DMS153 treated with DMSO at 0.1 percent for 48 hours (cell line): ENCODE results near the gene C20orf141.
"Not testable (repeated sequence)": the region's sequence is repeated elsewhere in the genome, so short reads cannot be mapped to it uniquely, and the experiment has no call there.

ENCODE experiments used
- DNase-seq: peaks from one replicate; lab custom pipeline; 2025; ENCODE audit not compliant: unreplicated experiment; lab: John Stamatoyannopoulos, UW

C20orf141 gene

GRCh38 chr20:2820084-2820895, 5.5 kb downstream of the C20orf141 start:
- DNase-seq: no peak

DNA sequence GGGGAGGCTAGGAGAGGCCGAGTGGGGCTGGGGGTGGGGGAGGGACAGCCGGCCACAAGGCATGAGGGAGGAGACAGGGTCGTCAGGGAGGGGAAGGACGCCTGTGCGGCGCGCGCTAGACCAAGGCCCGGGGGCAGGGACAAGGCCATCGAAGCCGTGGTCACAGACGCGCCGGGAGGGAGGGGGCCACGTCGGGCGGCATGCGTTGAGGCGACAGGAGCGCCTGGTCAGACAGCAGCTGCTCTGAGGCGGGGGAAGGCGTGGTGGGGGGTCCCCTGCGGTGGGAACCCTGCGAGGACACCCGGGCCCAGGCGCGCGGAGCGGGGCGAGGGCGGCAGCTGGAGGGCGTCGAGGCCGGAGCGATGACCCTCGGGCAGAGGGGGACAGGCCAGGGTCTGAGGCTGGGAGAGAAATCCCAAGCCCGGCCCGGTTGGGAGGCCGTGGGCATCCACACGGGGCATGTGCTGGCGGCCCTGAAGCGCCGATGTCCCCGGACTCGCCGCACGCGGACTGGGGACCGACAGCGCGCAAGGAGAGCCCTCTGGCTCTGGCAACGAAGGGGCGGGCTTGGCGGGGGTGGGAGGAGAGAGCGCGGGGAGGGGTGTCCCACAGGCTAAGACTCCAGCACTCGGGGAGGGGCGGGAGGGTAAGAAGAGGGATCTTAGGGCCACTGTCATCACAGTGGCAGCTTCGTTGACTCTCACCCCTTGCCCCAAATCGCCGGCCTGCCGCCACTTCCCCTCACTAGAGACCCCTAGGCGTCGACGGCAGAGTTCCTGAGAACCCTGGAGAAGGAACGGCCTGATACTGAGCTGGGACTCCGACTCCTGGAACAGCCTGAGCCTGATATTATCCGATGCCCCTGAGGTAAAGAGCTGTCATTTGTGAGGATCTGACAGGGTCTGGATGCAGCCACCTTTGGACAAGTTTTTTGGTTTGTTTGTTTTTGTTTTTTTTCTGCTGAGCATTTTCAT, 6.4 kb downstream of the C20orf141 start:
- no peak for DNase-seq

DNA sequence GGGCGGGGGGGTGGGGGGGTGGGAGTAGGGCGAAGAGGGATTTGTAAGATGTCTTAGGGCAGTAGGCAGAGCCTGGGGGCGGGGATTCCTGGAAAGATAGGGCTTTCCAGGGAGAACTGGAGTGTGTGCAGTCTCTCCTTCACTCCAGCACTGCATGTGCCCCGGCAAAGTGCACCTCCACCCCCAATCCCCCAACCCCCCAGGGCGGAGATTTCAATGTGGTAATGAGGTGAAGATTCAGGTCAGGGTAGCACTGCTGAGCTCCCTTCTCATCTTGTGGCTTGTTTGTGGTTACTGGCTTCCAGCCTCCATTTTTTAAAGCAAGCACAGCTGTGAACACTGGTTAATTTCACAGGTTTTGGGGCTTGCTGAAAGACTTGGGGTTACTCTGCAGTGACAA, 7.3 kb downstream of the C20orf141 start:
- DNase-seq: no peak

DNA sequence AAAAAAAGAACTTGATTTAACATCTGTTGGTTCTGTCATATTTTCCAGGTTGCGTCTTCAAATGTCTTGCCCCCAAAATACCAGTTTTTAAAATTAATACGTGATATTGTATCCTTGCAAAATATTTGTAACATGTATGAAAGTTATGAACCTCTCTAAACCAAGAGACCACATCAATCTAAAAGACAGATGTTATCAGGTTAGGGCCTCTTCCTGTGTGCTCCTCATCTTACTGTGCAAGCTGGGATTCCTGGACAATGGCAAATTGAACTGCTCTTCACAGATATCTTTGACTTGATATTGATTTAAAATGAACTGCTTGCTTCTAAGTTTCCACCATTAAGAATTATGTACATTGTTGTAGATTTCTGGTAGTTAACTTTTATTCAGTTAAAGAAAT, 11.0 kb downstream of the C20orf141 start:
- no peak for DNase-seq

GRCh38 chr20:2826655-2827054, 11.9 kb downstream of the C20orf141 start:
- no peak for DNase-seq

DNA sequence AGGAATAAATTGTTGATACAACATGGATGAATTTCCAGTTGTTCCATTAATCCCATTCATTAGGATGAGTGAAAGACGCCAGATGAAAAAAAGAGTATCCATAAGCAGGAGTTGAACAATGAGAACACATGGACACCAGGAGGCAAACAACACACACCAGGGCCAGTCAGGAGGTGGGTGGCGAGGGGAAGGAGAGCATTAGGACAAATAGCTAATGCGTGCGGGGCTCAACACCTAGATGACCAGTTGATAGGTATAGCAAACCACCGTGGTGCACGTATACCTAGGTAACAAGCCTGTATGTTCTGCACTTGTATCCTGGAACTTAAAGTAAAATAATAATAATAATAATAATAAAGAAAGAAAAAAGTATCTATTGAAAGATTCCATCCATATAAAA, 14.6 kb downstream of the C20orf141 start:
- DNase-seq: no peak

DNA sequence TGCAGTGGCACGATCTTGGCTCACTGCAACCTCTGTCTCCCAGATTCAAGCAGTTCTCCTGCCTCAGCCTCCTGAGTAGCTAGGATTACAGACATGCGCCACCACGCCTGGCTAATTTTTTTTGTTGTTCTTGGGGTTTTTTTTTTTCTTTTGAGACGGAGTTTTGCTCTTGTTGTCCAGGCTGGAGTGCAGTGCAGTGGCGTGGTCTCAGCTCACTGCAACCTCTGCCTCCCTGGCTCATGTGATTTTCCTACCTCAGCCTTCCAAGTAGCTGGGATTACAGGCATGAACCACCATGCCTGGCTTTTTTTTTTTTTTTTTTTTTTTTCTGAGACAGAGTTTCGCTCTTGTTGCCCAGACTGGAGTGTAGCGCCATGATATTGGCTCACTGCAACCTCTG, 16.4 kb downstream of the C20orf141 start:
- DNase-seq: not testable (repeated sequence)

DNA sequence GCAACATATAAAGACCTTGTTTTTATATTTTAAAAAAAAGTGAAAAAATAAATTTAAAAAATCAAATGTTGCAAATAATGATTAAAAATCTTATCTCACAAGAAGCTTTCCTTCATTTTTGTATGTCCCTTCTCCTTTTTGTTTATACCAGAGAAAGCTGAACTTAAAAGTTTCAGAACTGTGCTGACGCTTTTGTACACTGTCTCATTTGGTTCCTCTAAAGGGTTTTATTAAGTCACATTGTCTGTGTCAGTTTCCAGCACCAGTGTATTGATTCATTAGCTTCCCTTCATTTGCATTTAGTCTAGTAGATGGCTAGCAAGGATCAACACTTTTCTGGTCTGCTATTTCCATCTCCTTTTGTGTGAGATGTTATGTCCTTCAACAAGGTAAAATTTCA, 19.0 kb downstream of the C20orf141 start:
- no peak for DNase-seq

DNA sequence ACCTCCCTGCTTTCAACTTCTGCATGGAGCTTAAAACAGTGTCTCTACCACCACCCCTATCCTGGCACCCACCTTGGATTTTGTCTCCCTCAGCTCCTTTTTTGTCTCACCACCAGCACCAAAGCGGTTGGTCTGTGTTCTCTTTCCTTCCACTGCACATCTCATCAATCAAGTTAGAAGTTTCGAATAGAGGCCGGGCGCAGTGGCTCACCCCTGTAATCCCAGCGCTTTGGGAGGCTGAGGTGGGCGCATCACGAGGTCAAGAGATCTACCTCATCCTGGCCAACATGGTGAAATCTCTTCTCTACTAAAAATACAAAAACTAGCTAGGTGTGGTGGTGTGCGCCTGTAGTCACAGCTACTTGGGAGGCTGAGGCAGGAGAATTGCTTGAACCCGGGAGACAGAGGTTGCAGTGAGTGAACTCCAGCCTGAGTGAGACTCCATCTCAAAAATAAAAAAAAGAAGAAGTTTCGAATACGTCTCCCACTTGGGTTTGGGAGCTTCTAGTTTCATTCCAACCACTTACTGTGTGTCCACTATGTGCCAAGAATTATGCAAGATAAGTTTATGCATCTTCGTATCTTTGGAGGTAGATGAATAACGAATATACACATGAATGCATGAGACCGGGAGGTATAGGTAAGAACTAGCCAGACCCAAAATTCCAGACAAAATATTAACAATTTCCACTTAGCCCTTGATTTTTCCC, 19.8 kb downstream of the C20orf141 start:
- DNase-seq: no peak

DNA sequence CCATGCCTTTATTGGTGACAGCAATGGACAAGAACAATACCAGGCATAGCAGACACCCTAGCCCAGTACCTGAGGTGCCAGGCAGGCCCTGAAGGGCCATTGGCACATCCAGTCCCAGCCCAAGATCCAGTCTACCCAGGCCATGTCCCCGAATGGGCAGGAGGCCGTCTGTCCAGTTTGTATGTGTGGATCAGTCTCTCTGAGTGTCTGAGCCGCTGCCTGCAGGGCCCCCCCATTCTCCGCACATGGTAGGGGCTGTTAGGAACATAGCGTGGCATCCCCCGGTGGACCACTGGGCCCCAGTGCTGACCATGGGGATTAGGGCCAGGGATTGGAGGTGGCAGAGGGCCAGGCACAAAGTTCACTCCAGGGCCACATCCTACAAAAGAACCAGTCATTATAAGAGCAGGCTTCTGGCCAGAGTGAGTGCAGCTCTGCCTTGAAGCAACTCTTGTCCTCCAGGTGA, 20.6 kb downstream of the C20orf141 start:
- no peak for DNase-seq

DNA sequence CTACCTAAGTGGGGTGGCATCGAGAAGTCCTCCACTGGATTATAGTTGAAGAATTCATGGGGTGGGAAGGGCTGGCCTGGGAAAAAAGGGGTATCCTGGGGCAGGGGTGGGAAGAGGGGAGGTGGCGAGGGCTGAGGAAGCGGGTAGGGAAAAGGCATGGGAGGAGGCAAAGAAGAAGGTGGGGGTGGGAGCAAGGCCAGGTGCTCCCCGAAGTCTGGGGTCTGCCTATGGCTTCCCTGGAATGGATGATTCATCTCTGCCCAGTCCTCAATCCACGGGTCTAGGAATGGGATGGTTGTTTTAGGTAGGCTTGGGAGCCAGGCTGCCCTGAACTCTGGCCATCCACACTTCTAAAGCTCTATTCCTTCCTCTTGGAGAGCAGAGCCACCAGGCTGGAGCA, 21.2 kb downstream of the C20orf141 start:
- no peak for DNase-seq

- no peak for DNase-seq
These were observed 22.6 kb downstream of the C20orf141 start for GRCh38 chr20:2837221-2837960.

GRCh38 chr20:2838170-2838797, 23.5 kb downstream of the C20orf141 start:
- no peak for DNase-seq

DNA sequence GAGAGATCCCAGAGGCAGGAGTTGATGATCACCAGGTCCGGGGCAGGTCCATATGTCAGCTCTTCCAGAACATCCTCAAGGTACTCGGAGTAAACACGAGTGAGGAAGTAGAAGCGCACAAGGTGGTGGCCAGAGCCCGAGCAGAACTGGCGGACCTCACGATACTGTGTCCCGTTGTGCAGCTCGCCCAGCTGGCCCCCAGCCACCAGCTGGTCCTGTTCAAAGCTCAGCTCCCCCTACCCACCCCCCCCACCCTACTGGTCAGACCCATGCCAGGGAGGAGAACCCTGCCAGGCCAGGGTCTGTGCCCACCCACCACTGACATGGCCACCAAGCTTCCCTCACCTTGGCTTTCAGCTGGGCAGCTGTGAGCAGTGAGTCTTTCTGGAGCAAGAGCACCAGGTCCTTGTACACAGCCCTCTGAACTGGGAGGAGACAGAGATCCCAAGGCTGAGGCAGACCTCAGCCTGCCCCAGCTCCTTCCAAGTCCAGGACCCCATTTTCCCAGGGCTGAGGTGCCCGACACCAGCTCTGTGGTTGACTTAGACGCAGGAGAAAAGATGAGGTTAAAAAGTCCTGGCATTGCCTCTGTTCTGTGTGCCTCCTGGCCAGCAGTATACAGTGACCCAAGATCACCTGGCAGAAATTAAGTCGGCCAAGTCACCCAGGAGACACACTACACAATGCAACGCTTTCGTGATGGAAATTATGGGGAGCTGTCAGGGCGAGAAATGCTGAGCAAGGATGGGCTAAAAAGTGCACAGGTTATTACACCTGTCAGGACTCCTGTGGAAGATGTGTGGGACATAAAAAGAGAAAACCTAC, 24.3 kb downstream of the C20orf141 start:
- no peak for DNase-seq

GRCh38 chr20:2839732-2840137, 24.9 kb downstream of the C20orf141 start:
- DNase-seq: no peak

GRCh38 chr20:2840138-2840966, 25.6 kb downstream of the C20orf141 start, which contains the start of the genes PCED1A and VPS16:
TSS of gene PCED1A (minus strand) at chr20:2840655. CDS start at chr20:2839912, 743 bp downstream.
TSS of gene VPS16 (plus strand) at chr20:2840745. CDS start at chr20:2840775, 30 bp downstream.
- peak; percentile 40 for DNase-seq

DNA sequence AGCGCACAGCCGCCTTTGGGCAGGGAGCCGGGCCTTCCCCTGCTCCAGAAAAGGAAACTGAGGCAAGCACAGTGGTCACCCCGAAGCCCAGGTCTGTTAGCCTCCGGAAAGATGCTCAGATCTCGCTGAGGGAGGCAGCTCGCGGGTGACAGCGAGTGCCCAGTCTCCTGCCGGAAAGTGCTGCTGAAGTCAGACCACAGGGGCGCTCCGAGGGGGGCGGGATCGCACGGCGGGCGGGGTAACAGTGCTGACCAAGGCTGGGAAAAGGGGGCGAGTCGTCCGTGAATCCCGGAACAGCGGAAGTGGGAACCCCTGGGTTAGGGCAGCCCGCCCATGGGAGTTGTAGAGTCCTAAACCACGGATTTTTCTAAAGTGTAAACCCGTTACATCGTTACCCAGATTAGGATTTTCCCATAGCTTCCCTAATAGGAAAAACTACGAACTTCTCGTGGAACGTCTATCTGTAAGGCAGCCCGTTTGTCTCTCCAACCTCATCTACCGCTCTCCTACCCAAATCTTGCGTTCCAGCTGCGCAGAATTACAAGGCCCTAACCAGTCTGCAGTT, 26.3 kb downstream of the C20orf141 start:
- no peak for DNase-seq

DNA sequence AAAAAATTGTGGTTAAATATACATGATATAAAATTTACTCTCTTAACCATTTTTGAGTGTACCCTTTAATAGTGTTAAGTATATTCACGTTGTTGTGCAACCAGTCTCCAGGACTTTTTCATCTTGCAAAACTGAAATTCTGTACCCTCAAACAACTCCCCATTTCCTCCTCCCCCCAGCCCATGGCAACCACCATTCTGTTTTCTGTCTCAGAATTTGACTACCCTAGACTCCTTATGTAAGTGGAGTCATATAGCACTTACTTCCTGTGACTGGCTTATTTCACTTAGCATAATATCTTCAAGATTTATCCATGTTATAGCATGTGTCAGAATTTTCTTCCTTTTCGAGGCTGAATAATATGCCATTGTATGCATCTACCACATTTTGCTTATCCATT, 30.8 kb downstream of the C20orf141 start:
- DNase-seq: no peak
